ENCODE measurements around the gene KIF20B. TPM values are rescaled to one million over a fixed set of nuclear protein-coding genes. Genes with fewer than 3 reads are reported as not detected.

KIF20B gene
- total and polyA plus RNA-seq, 12 donors: 0.54 to 8.2 (median 2.7) TPM

- Histone ChIP-seq H3K4me1 (replicated peaks in 1 of 2) (peaks cover 0 to 13% of the 10 kb centered on the region in 2 donors), H3K27me3 (no peaks in the 10 kb centered on the region), H3K9me3 (replicated peaks in 1 of 3) (no peaks in the 10 kb centered on the region), H3K27ac (peak overlapping the region; percentile 28 to 93 (median 75)), H3K36me3 (replicated peaks in 1 of 2) (no peaks in the 10 kb centered on the region), H3K4me3 (peak overlapping the region in 3 of 4 donors; percentile 50 to 70 (median 53))
- 0 to 3% (median 0%) methylated on average over 5 to 8 of the region's 8 CpGs for WGBS, 4 donors
- intact Hi-C loops (cut with DNase I): no loop called here
- TF ChIP-seq POLR2A (IDR thresholded peaks at IDR 0.05) (no peak), CTCF (IDR thresholded peaks at IDR 0.05) (no peak)
- no peak for DNase-seq
Observed at GRCh38 chr10:89700923-89701241, 508 bp upstream of the KIF20B start.

- no peaks in the 10 kb centered on the region for H3K36me3 ChIP-seq (replicated peaks in 1 of 2)
- H3K27me3 ChIP-seq: no peaks in the 10 kb centered on the region
- peak overlapping the region in 1 of 4 donors; percentile 70 for H3K4me3 ChIP-seq
- peaks cover 0 to 13% of the 10 kb centered on the region in 2 donors for H3K4me1 ChIP-seq (replicated peaks in 1 of 2)
- H3K27ac ChIP-seq: no peak overlapping the region
- WGBS, 4 donors: 19 to 36% (median 22%) methylated on average over 7 of the region's 7 CpGs
- H3K9me3 ChIP-seq (replicated peaks in 1 of 3): no peaks in the 10 kb centered on the region
- DNase-seq: no peak
- intact Hi-C loops (cut with DNase I): no loop called here
- TF ChIP-seq CTCF (IDR thresholded peaks at IDR 0.05): no peak
- no peak for TF ChIP-seq POLR2A (IDR thresholded peaks at IDR 0.05)
Observed at GRCh38 chr10:89702121-89702480, 711 bp downstream of the KIF20B start.

GRCh38 chr10:89705466-89705865 is 4.1 kb downstream of the KIF20B start:
- WGBS, 4 donors: 92 to 96% (median 95%) methylated on average over 3 of the region's 3 CpGs

GRCh38 chr10:89706011-89706410 is 4.6 kb downstream of the KIF20B start:
- H3K27ac ChIP-seq: no peak overlapping the region
- intact Hi-C loops (cut with DNase I): no loop called here
- H3K27me3 ChIP-seq: no peaks in the 10 kb centered on the region
- TF ChIP-seq POLR2A (IDR thresholded peaks at IDR 0.05) (no peak), CTCF (IDR thresholded peaks at IDR 0.05) (no peak)
- no peak overlapping the region for H3K4me3 ChIP-seq
- H3K4me1 ChIP-seq (replicated peaks in 1 of 2): peaks cover 0 to 7% of the 10 kb centered on the region in 2 donors
- no peaks in the 10 kb centered on the region for H3K9me3 ChIP-seq (replicated peaks in 1 of 3)
- no peak for DNase-seq
- H3K36me3 ChIP-seq (replicated peaks in 1 of 2): no peaks in the 10 kb centered on the region

More at GRCh38 chr10:89705466-89705865, 4.1 kb downstream of the KIF20B start:
- Histone ChIP-seq H3K27ac (no peak overlapping the region), H3K4me1 (replicated peaks in 1 of 2) (peaks cover 0 to 10% of the 10 kb centered on the region in 2 donors), H3K36me3 (replicated peaks in 1 of 2) (no peaks in the 10 kb centered on the region), H3K4me3 (no peak overlapping the region), H3K27me3 (no peaks in the 10 kb centered on the region), H3K9me3 (replicated peaks in 1 of 3) (no peaks in the 10 kb centered on the region)
- no peak for TF ChIP-seq POLR2A (IDR thresholded peaks at IDR 0.05)
- TF ChIP-seq CTCF (IDR thresholded peaks at IDR 0.05): no peak
- intact Hi-C loops (cut with DNase I): no loop called here
- no peak for DNase-seq

Measured in adrenal gland (tissue), 12 donors.